Measurements from ENCODE around the gene NUF2.

NUF2 gene

DNA sequence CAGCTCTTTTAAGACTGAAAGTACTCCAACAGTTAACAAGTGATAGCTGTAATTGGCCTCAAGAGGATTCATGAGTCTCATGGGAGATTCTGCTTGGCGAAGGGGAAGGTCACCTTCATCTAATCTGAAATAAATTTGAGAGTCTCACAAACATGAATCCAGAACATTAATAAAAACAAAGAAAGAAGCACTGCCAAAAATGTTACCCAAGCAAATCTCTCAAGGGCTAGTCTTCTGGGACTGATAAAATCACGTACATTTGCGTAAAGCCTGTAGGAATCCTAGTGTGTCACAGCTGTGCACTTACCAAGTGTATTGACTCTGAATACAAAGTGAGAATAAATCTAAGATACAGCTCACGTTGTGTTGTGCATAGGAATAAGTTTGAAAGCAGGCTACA is 21.2 kb upstream of the NUF2 start:
- no peak overlapping the region for H3K4me3 ChIP-seq (ENCODE audit: low read depth, low read length)
- TF ChIP-seq, protein P1, sequence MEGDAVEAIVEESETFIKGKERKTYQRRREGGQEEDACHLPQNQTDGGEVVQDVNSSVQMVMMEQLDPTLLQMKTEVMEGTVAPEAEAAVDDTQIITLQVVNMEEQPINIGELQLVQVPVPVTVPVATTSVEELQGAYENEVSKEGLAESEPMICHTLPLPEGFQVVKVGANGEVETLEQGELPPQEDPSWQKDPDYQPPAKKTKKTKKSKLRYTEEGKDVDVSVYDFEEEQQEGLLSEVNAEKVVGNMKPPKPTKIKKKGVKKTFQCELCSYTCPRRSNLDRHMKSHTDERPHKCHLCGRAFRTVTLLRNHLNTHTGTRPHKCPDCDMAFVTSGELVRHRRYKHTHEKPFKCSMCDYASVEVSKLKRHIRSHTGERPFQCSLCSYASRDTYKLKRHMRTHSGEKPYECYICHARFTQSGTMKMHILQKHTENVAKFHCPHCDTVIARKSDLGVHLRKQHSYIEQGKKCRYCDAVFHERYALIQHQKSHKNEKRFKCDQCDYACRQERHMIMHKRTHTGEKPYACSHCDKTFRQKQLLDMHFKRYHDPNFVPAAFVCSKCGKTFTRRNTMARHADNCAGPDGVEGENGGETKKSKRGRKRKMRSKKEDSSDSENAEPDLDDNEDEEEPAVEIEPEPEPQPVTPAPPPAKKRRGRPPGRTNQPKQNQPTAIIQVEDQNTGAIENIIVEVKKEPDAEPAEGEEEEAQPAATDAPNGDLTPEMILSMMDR (IDR thresholded peaks at IDR 0.05; ENCODE audit: low read depth, low read length), result no peak
- TF ChIP-seq MAX (IDR thresholded peaks at IDR 0.05; ENCODE audit: low read depth, low read length) (no peak), MYC (IDR thresholded peaks at IDR 0.05; ENCODE audit: low read depth, low read length) (no peak), POLR2A (IDR thresholded peaks at IDR 0.05; ENCODE audit: extremely low read depth, insufficient read length) (no peak)
- no peak for DNase-seq (ENCODE audit: low read depth)

- TF ChIP-seq POLR2A (IDR thresholded peaks at IDR 0.05; ENCODE audit: extremely low read depth, insufficient read length) (no peak), MAX (IDR thresholded peaks at IDR 0.05; ENCODE audit: low read depth, low read length) (no peak), MYC (IDR thresholded peaks at IDR 0.05; ENCODE audit: low read depth, low read length) (no peak)
- TF ChIP-seq, protein P1 (IDR thresholded peaks at IDR 0.05; ENCODE audit: low read depth, low read length), result no peak
- no peak overlapping the region for H3K4me3 ChIP-seq (ENCODE audit: low read depth, low read length)
- no peak for DNase-seq (ENCODE audit: low read depth)
These were observed 18.2 kb upstream of the NUF2 start for GRCh38 chr1:163303561-163303960.

GRCh38 chr1:163305441-163305840 is 16.3 kb upstream of the NUF2 start:
- no peak for DNase-seq (ENCODE audit: low read depth)
- TF ChIP-seq MAX (IDR thresholded peaks at IDR 0.05; ENCODE audit: low read depth, low read length), result no peak
- TF ChIP-seq MYC (IDR thresholded peaks at IDR 0.05; ENCODE audit: low read depth, low read length), result no peak
- TF ChIP-seq, protein P1 (IDR thresholded peaks at IDR 0.05; ENCODE audit: low read depth, low read length), result no peak
- no peak for TF ChIP-seq POLR2A (IDR thresholded peaks at IDR 0.05; ENCODE audit: extremely low read depth, insufficient read length)
- no peak overlapping the region for H3K4me3 ChIP-seq (ENCODE audit: low read depth, low read length)

DNA sequence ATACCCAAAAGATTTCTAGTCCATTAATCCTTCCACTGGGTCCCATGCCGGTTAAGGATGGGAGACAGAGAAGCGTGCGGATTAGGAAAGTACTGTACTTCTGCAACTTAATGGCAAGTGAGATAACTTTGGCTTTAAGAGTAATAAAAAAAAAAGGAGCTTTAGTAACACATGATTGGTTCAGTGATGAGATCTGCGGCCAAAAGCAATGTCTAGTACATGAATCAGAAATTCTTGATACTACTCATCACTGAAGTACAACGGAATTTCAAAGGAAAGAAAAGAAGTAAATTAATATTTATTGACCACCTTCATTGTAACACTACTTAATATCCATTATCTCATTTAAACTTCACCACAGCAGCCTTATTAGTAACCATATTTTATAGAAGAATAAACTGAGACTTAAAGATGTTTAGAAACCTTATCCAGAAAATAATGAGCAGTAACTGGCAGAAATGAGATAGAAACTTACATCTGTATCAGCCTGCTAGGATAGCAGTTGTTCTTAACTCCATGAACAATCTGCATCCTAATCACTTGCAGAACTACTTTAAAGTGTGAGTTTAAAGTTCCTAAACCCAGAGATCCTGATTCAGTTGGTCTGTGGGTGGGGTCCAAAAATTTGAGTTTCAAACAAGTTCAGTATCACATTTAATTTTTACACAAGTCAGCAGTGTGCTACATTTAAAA is 14.1 kb upstream of the NUF2 start:
- H3K4me3 ChIP-seq (ENCODE audit: low read depth, low read length), result no peak overlapping the region
- TF ChIP-seq MAX (IDR thresholded peaks at IDR 0.05; ENCODE audit: low read depth, low read length), result no peak
- TF ChIP-seq, protein P1 (IDR thresholded peaks at IDR 0.05; ENCODE audit: low read depth, low read length), result no peak
- no peak for TF ChIP-seq POLR2A (IDR thresholded peaks at IDR 0.05; ENCODE audit: extremely low read depth, insufficient read length)
- no peak for TF ChIP-seq MYC (IDR thresholded peaks at IDR 0.05; ENCODE audit: low read depth, low read length)
- DNase-seq (ENCODE audit: low read depth), result no peak

GRCh38 chr1:163308811-163309210 is 12.9 kb upstream of the NUF2 start:
- TF ChIP-seq, protein P1 (IDR thresholded peaks at IDR 0.05; ENCODE audit: low read depth, low read length), result no peak
- TF ChIP-seq MAX (IDR thresholded peaks at IDR 0.05; ENCODE audit: low read depth, low read length), result no peak
- TF ChIP-seq POLR2A (IDR thresholded peaks at IDR 0.05; ENCODE audit: extremely low read depth, insufficient read length), result no peak
- TF ChIP-seq MYC (IDR thresholded peaks at IDR 0.05; ENCODE audit: low read depth, low read length), result no peak
- no peak overlapping the region for H3K4me3 ChIP-seq (ENCODE audit: low read depth, low read length)
- no peak for DNase-seq (ENCODE audit: low read depth)
